ENCODE data around the gene PLEKHA4. TPM values are rescaled to one million over a fixed set of nuclear protein-coding genes. Genes with fewer than 3 reads are reported as not detected.
"Not testable (repeated sequence)": the region's sequence is repeated elsewhere in the genome, so short reads cannot be mapped to it uniquely, and the experiment has no call there.

Gene PLEKHA4
- total RNA-seq, 2 donors from 2014 or later, result 6.6 to 7.0 TPM

DNA sequence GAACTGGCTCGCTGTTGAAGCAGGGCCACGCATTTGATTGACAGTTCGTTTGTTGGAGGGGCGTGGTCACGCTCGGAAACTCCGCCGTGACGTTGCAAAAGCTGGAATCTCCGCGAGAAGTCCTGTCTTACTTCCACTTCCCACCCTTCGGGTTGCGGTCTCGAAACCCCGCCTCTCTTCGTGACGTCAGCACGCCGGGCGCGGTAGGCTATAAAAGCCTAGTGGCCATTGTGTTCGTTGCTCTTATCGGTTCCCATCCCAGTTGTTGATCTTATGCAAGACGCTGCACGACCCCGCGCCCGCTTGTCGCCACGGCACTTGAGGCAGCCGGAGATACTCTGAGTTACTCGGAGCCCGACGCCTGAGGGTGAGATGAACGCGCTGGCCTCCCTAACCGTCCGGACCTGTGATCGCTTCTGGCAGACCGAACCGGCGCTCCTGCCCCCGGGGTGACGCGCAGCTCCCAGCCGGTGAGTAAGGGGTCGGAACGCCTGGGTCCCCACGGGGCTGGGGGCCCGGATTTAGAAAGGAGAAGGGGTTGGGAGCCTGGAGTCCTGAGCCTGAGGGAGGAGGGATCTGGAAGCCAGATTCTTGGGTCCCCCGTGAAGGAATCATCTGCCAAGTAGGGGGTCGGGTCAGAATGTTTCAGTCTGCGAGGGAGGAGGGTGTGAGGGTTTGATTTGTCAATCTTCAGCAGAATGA lies 3.9 kb upstream of the PLEKHA4 start, which contains the start of gene PPP1R15A:
TSS of gene PPP1R15A (plus strand) at position 240 of the 702 bp plus-strand sequence. CDS start 813 bp downstream, outside the sequence.
- peaks cover 38% of the 10 kb centered on the region for H3K36me3 ChIP-seq (ENCODE audit: control insufficient read depth, insufficient read depth, low read length)
- H3K4me1 ChIP-seq (ENCODE audit: control insufficient read depth, insufficient read depth, low read length), result no peaks in the 10 kb centered on the region
- peak within 1 kb of the TSS; percentile 99 for H3K27ac ChIP-seq (ENCODE audit: low read depth, low read length)
- H3K27me3 Mint-ChIP-seq (ENCODE audit: insufficient read depth), result no peaks in the 10 kb centered on the region
- WGBS, 2 experiments (ENCODE audit: insufficient coverage in 1 of 2, insufficient read length in 1 of 2), result 0 to 1% methylated on average over 33 to 53 of the region's 53 CpGs
- H3K4me3 Mint-ChIP-seq, result peak within 1 kb of the TSS; percentile 100
- no peaks in the 10 kb centered on the region for H3K9me3 ChIP-seq (ENCODE audit: control insufficient read depth, low read length)
- peak within 1 kb of the TSS; percentile 100 for H3K9ac ChIP-seq (ENCODE audit: extremely low read depth, low read length, poor library complexity, severe bottlenecking)
- peak within 1 kb of the TSS; percentile 100 for H3K27ac Mint-ChIP-seq
- peak within 1 kb of the TSS; percentile 93 for H3K4me3 ChIP-seq (ENCODE audit: low read length)
- H3K36me3 Mint-ChIP-seq (ENCODE audit: low read depth), result peaks cover 41% of the 10 kb centered on the region
- TF ChIP-seq, protein P1, sequence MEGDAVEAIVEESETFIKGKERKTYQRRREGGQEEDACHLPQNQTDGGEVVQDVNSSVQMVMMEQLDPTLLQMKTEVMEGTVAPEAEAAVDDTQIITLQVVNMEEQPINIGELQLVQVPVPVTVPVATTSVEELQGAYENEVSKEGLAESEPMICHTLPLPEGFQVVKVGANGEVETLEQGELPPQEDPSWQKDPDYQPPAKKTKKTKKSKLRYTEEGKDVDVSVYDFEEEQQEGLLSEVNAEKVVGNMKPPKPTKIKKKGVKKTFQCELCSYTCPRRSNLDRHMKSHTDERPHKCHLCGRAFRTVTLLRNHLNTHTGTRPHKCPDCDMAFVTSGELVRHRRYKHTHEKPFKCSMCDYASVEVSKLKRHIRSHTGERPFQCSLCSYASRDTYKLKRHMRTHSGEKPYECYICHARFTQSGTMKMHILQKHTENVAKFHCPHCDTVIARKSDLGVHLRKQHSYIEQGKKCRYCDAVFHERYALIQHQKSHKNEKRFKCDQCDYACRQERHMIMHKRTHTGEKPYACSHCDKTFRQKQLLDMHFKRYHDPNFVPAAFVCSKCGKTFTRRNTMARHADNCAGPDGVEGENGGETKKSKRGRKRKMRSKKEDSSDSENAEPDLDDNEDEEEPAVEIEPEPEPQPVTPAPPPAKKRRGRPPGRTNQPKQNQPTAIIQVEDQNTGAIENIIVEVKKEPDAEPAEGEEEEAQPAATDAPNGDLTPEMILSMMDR (conservative IDR thresholded peaks at IDR 0.05), result peak; percentile 13
- DNase-seq, result peak; percentile 99
- no peaks in the 10 kb centered on the region for H3K27me3 ChIP-seq (ENCODE audit: control insufficient read depth, insufficient read depth, low read length, poor library complexity, severe bottlenecking)
- no peaks in the 10 kb centered on the region for H3K9me3 Mint-ChIP-seq
- peaks cover 33% of the 10 kb centered on the region for H3K4me1 Mint-ChIP-seq

DNA sequence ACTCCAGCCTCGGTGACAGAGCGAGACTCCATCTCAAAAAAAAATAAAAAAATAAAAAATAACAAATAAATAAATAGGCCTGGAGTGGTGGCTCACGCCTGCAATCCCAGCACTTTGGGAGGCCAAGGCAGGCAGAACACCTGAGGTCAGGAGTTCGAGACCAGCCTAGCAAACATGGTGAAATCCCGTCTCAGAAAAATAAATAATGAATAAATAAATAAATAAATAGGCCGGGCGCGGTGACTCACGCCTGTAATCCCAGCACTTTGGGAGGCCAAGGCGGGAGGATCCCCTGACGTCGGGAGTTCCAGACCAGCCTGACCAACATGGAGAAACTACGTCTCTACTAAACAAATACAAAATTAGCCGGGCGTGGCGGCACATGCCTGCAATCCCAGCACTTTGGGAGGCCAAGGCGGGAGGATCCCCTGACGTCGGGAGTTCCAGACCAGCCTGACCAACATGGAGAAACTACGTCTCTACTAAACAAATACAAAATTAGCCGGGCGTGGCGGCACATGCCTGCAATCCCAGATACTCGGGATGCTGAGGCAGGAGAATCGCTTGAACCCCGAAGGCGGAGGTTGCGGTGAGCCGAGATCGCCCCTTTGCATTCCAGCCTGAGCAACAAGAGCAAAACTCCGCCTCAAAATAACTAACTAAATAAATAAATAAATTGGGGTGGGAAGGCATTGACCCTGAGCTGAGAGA lies 3.2 kb upstream of the PLEKHA4 start:
- not testable (repeated sequence) for H3K27ac ChIP-seq (ENCODE audit: low read depth, low read length); H3K9me3 ChIP-seq (ENCODE audit: control insufficient read depth, low read length); H3K4me3 ChIP-seq (ENCODE audit: low read length); H3K27me3 Mint-ChIP-seq (ENCODE audit: insufficient read depth); H3K27me3 ChIP-seq (ENCODE audit: control insufficient read depth, insufficient read depth, low read length, poor library complexity, severe bottlenecking); H3K4me1 ChIP-seq (ENCODE audit: control insufficient read depth, insufficient read depth, low read length); DNase-seq; H3K9ac ChIP-seq (ENCODE audit: extremely low read depth, low read length, poor library complexity, severe bottlenecking); H3K9me3 Mint-ChIP-seq
- 93 to 100% methylated on average over 3 to 24 of the region's 31 CpGs for WGBS, 2 experiments (ENCODE audit: insufficient coverage in 1 of 2, insufficient read length in 1 of 2)
- Mint-ChIP-seq H3K4me1 (peaks cover 37% of the 10 kb centered on the region), H3K4me3 (peak overlapping the region; percentile 100), H3K36me3 (ENCODE audit: low read depth) (peaks cover 37% of the 10 kb centered on the region), H3K27ac (peak overlapping the region; percentile 100)
- peaks cover 36% of the 10 kb centered on the region for H3K36me3 ChIP-seq (ENCODE audit: control insufficient read depth, insufficient read depth, low read length)

DNA sequence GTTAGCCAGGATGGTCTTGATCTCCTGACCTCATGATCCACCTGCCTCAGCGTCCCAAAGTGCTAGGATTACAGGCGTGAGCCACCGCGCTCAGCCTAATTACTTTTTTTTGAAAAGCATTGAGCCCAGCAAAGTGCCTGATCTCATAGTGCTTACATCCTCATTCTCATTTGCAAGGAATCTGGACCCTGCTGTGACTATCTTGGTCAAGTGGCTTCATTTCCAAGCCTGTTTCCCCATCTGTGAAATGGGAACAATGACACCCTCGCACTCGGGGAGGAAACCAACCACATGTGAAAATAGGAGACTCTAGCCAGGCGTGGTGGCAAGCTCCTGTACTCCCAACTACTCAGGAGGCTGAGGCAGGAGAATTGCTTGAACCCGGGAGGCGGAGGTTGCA lies 1.6 kb upstream of the PLEKHA4 start:
- Mint-ChIP-seq H3K4me1 (peaks cover 35% of the 10 kb centered on the region), H3K36me3 (ENCODE audit: low read depth) (peaks cover 22% of the 10 kb centered on the region), H3K27ac (no peak overlapping the region), H3K4me3 (no peak overlapping the region), H3K27me3 (ENCODE audit: insufficient read depth) (no peaks in the 10 kb centered on the region), H3K9me3 (no peaks in the 10 kb centered on the region)
- no peak for DNase-seq
- Histone ChIP-seq H3K9me3 (ENCODE audit: control insufficient read depth, low read length) (no peaks in the 10 kb centered on the region), H3K27ac (ENCODE audit: low read depth, low read length) (no peak overlapping the region), H3K4me3 (ENCODE audit: low read length) (no peak overlapping the region), H3K36me3 (ENCODE audit: control insufficient read depth, insufficient read depth, low read length) (peaks cover 20% of the 10 kb centered on the region), H3K4me1 (ENCODE audit: control insufficient read depth, insufficient read depth, low read length) (no peaks in the 10 kb centered on the region), H3K9ac (ENCODE audit: extremely low read depth, low read length, poor library complexity, severe bottlenecking) (no peak overlapping the region), H3K27me3 (ENCODE audit: control insufficient read depth, insufficient read depth, low read length, poor library complexity, severe bottlenecking) (no peaks in the 10 kb centered on the region)
- TF ChIP-seq, protein P1 (conservative IDR thresholded peaks at IDR 0.05), result no peak
- WGBS, 2 experiments (ENCODE audit: insufficient coverage in 1 of 2, insufficient read length in 1 of 2), result 96 to 97% methylated on average over 7 to 9 of the region's 9 CpGs
